GM12864 (cell line): ENCODE data around the gene UBL7.

ENCODE experiments used
- DNase-seq: peaks from one replicate; pipeline ENCODE4 v3.0.0-alpha.2; 2011; ENCODE audit warnings: low read depth
- H3K4me3 ChIP-seq: 2 replicates; pipeline ENCODE4 v1.5.1; 2011; ENCODE audit warnings: mild to moderate bottlenecking, low read depth, low read length, control low read depth
- CTCF ChIP-seq: IDR thresholded peaks from 2 replicates; pipeline ENCODE4 v1.5.1; 2011; ENCODE audit warnings: low read depth, mild to moderate bottlenecking, moderate library complexity, low read length, control low read depth, inconsistent platforms; ENCODE audit errors: missing control alignments

Gene UBL7

GRCh38 chr15:74399511-74400312 lies 61.2 kb downstream of the UBL7 start:
- H3K4me3 ChIP-seq: peak overlapping the region; percentile 46
- no peak for TF ChIP-seq CTCF
- DNase-seq: no peak

GRCh38 chr15:74399100-74399499 lies 61.9 kb downstream of the UBL7 start:
- no peak overlapping the region for H3K4me3 ChIP-seq
- no peak for TF ChIP-seq CTCF
- DNase-seq: no peak

DNA sequence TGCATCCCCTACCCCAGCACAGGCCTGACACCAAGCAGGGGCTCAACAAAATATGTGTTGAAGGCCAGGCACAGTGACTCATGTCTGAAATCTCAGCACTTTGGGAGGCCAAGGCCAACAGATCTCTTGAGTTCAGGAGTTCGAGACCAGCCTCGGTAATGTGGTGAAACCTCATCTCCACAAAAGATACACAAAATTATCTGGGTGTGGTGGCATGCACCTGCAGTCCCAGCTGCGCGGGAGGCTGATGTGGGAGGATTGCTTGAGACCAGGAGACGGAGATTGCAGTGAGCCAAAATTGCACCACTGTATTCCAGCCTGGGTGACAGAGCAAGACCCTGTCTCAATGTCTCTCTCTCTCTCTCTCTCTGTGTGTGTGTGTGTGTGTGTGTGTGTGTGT lies 62.8 kb downstream of the UBL7 start:
- H3K4me3 ChIP-seq: no peak overlapping the region
- TF ChIP-seq CTCF: no peak
- no peak for DNase-seq

DNA sequence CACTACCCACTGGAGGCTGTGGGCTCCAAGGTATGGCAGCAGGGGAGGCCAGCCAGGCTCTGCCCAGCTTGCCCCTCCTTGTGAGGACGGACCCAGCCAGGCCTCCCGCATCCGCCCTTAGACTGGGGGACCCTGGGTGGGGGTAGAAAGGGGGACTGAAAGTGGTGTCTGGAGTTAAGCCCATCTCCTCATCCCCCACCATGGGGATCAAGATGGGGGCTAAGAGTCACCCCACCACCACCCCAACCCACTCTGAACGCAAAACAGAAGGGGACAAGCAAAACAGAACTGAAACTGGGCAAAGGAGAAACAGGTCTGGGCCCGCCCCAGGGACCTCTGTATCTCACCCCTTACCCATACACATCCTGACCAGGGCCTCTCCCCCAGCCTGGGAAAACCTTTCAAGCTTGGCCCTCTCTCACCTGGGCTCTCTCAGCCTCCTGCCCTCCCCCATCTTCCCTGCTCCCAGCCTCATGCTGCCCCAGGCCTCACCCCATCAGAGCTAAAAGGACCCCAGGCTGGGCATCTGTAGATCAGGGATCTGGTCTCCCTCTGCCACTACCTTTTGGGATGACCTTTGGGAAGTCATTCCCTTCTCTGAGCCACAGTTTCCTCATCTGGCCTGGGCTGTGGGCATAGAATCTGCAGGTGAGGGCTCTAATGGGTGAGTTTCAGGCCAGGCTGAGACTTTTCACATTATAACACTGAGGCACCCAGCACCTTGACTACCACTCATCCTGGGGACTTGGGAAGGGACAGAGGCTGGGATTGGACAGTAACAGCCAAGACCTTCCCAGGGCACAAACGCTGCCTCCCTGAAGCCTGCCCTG lies 63.5 kb downstream of the UBL7 start:
- no peak for TF ChIP-seq CTCF
- no peak for DNase-seq
- peak overlapping the region; percentile 33; the same call in 1 of the 2 replicates for H3K4me3 ChIP-seq

DNA sequence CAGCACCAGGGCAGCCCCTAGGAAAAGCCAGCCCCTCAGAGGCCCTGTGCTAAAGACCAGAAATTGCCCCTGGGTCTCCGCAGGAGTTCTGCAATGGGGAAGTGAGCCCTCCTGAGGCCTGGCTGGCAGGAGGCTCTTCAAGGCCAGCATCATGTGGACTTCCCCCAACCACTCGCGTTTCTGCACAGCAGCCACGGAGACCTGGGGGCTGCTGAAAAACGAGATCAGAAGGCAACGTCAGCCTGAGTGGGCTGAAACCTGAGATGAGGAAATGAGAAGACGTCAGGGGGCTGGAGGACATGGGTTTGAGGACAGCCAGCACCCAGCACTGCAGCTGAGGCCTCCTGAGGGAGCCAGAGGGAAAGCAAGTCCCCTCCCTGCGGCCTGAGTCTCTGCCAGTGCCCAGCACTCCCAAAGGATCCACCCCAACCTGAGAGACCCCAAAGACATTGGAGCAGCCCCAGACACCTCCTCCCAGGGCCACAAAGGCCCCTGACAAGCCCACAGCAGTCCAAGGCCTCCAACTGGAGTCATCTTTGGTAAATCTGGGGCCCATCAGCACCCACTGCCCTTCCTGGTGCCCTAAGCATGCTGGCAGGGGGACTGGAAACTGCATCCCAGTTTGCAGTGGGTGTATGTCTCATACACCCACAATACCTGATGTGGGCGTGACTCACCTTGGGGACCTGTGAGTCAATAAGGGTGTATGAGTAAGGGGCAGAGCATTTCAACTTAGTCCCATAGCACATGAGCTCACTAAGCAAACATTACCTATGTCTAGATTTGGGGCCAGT lies 64.3 kb downstream of the UBL7 start:
- DNase-seq: peak; percentile 92
- peak overlapping the region; percentile 33 for H3K4me3 ChIP-seq
- no peak for TF ChIP-seq CTCF

DNA sequence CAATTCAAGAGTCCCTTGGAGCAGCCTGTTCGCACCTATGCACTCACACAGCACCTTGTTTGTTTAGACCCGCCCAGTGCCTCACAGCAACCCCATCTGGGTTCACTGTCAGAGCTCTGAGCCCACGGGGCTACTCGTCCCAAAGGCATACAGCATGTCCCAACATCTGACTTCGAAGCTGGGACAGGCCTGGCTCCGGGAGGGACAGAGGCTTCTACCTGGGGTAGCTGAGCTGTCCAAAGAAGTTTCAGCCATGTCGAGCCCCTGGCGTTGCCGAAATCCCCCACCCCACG lies 64.9 kb downstream of the UBL7 start:
- H3K4me3 ChIP-seq: peak overlapping the region; percentile 23
- TF ChIP-seq CTCF: no peak
- DNase-seq: no peak
